Stimulated activated CD4-positive, alpha-beta T cell treated with anti-CD3 and anti-CD28 coated beads, Interleukin-1b, Interleukin-23, amount 100 ng/mL, for 48 hours (primary cell): ENCODE results near the gene RDX.
"Not testable (repeated sequence)": the region's sequence is repeated elsewhere in the genome, so short reads cannot be mapped to it uniquely, and the experiment has no call there.

Experiments used
- DNase-seq: peaks from one replicate; pipeline ENCODE4 v3.0.0-alpha.2; 2020

RDX gene

GRCh38 chr11:110303414-110303826 lies 7.0 kb upstream of the RDX start:
- DNase-seq: no peak

GRCh38 chr11:110301577-110301976 lies 5.2 kb upstream of the RDX start:
- DNase-seq: no peak

DNA sequence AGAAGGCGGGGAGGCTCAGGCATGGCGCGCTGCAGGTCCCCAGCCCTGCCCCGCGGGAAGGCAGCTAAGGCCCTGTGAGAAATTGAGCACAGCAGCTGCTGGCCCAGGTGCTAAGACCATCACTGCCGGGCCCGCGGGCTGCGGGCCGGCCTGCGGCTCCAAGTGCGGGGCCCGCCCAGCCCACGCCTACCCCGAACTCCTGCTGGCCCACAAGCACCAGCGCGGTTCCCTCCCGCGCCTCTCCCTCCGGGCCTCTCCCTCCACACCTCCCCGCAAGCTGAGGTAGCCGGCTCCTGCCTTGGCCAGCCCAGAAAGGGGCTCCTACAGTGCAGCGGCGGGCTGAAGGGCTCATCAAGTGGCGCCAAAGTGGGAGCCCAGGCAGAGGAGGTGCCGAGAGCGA lies 4.6 kb upstream of the RDX start:
- no peak for DNase-seq

GRCh38 chr11:110299006-110299785 lies 2.8 kb upstream of the RDX start:
- DNase-seq: no peak

GRCh38 chr11:110298301-110298765 lies 1.9 kb upstream of the RDX start:
- DNase-seq: no peak

- no peak for DNase-seq
Observed at GRCh38 chr11:110297726-110298300, 1.4 kb upstream of the RDX start.

- DNase-seq: no peak
Observed at GRCh38 chr11:110297076-110297725, 787 bp upstream of the RDX start.

DNA sequence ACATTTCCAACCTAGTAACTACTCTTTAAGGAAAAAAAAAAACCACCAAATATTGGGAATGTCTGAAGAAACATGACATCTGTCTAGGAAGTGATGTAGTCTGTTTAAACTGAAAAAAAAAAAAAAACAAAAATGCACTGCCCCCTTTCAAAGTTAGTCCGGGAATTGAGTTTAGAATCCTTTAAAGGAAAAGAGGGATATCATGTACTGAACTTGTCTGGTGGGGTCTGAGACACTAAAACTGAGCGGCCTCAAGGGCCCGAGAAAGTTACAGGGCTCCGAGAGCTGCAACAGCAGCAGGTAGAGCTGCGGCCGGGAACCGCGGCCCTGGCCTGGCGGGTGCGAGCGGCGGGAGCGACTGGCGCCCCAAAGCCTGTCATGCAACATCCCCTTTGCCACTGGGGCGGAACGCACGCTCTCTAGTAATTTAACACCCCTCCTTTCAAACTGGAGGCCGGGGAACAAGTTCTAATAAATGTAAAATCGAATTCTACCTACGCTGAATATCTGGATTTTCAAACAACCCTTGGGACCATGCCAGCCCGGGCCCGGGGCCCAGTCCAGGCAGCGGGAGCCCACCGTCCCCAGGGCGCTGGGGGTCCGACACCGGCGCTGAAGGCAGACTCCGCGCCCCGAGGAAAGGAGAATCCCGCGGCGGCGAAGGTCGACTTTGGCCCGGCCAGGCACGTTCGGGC lies 736 bp downstream of the RDX start:
- DNase-seq: peak; percentile 44

- no peak for DNase-seq
Observed at GRCh38 chr11:110295086-110295485, 1.3 kb downstream of the RDX start.

DNA sequence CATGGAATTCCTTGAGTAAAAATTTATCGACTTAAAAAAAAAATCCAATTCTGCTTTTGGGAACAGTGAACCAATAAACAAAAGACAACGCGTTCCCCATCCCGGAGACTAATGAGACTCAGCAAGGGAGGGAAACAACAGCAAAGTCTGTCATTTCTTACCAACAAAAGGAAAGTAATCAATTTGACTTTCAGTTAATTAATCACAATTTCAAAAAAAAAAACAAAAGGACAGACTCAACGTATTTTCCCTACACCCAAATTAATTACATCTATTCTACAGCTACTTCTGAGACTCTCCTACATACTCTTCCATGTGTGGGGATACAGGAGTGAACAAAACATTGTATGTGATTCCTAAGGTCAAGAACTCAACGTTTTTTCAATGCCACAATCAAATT lies 1.9 kb downstream of the RDX start:
- DNase-seq: no peak

DNA sequence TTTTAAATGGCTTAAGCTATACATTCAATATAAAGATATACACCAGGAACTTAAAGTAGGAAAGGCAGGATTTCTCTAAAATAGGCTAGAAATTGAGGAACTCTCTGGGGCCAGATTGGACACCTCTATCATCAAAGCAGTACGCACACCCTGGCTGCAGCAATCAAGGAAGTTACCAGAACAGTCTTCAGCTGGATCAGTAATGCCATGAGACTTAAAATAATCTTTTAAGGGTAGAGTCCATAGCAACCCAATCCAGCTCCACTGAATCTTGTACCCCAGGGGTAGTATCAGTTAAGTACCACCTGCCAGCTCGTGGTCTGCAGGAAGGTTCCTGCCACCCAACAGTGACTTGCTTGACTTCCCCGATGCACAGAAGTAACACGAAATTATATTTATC lies 3.0 kb downstream of the RDX start:
- DNase-seq: no peak

GRCh38 chr11:110292146-110292545 lies 4.3 kb downstream of the RDX start:
- DNase-seq: not testable (repeated sequence)

DNA sequence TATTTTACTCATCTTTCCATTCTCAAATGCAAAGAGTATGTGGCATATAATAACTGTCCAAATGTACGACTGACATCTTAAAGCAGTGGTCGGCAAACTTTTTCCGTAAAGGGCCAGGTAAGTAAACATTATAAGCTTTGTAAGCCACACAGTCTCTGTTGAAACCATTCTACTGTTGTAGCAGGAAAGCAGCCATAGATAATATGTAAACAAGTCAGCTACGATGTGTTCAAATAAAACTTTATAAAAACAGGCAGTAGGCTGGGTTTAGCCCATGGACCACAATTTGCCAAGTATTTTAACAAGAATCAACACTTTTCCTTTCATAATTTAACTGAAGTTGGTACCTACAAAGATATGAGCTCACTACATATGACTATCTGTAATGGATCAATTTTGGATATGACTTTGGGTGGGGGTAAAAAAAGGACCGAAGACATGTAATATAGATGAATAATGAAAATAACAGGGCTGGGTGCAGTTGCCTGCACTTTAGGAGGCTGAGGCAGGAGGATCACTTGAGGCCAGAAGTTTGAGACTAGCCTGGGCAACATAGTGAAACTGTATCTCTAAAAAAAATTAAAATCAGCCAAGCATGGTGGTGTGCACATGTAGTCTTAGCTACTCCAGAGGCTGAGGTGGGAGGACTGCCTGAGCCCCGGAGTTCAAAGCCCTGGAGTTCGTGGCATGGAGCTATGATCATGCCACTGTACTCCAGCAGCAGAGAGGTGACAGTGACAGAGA lies 5.7 kb downstream of the RDX start:
- no peak for DNase-seq

GRCh38 chr11:110289472-110289871 lies 6.9 kb downstream of the RDX start:
- DNase-seq: no peak

DNA sequence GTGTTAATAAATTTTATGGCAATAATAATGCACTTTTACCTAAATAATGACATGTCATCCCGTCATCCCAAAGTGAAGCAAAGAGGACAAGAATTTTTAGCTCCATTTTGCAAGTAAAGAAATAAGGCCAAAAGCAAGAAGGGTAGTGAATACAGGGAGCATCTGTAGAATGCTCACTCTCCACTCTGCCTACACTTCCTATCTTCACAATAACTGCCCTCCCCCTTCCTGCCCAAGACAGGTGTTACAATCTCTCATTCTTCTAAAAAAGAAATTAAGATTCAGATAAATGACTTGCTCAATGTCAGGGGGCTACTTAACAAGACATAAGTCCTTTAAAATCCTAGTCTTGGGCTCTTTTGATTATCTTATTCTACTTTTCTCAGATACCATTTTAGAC lies 8.9 kb downstream of the RDX start:
- no peak for DNase-seq

- DNase-seq: no peak
Observed at GRCh38 chr11:110286298-110287040, 9.9 kb downstream of the RDX start.

DNA sequence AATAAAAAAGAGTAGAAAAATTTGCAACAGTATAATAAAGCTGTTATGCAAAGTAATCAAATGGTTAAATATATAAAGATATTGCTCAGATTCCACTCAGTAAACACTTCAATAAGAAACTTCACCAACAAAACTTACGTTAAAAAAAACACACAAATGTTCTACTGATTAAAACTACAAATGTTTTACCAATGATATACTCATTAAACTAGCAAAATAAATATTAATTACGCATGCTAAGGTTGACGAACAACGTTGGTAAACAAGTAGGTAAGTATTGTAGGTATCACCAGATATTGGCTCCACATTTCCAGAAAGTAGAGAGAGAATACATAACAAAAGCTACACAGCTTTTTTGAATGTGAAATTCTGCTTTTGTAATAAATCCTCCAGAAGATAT lies 12.6 kb downstream of the RDX start:
- no peak for DNase-seq

- DNase-seq: not testable (repeated sequence)
Observed at GRCh38 chr11:110280595-110280994, 15.8 kb downstream of the RDX start.

- DNase-seq: no peak
Observed at GRCh38 chr11:110279881-110280280, 16.5 kb downstream of the RDX start.

- DNase-seq: no peak
Observed at GRCh38 chr11:110272919-110273318, 23.5 kb downstream of the RDX start.

DNA sequence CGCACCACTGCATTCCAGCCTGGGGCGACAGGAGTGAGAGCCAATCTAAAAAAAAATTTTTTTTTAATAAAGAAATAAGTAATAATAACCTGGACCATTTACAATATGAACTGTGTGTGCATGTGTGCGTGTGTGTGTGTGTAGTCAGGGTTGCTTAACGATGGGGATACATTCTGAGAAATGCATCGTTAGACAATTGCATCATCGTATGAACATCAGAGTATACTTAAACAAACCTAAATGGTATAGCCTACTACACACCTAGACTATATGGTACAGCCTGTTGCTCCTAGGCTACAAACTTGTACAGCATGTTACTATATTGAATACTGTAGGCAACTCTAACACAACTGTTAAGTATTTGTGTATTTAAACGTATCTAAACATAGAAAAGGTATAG lies 26.4 kb downstream of the RDX start:
- no peak for DNase-seq

DNA sequence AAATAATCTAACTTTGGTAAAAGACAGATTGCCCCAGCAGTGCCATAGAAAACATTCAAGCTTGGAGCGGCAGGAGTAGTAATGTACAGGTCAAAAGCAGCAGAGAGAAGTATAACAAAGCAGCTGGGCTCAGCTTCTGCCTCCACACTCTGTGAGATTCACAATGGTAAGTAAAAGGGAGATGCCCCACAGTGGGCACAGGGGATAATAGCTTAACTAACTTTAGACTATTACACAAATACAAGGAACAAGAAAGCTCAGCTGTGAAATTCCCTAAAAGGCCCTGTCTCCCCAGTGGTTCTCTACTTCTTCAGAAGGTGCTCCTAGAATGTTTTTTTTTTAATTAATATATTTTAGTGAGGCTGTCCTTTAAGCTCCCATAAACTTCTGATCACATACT lies 28.0 kb downstream of the RDX start:
- no peak for DNase-seq
